Activated T-helper 9 cell treated with anti-CD3 and anti-CD28 coated beads, Interleukin-2, amount 50 U/mL, for 16 hours (primary cell): ENCODE data around the gene SIM2.

Experiments used
- DNase-seq: peaks from one replicate; pipeline ENCODE4 v3.0.0-alpha.2; 2020; ENCODE audit warnings: low read depth

SIM2 gene

GRCh38 chr21:36738489-36739126 is 39.7 kb downstream of the SIM2 start:
- no peak for DNase-seq

- no peak for DNase-seq
These were observed 42.6 kb downstream of the SIM2 start for GRCh38 chr21:36741506-36741905.

GRCh38 chr21:36743008-36743407 is 44.1 kb downstream of the SIM2 start:
- no peak for DNase-seq

GRCh38 chr21:36743446-36743845 is 44.5 kb downstream of the SIM2 start:
- no peak for DNase-seq

- no peak for DNase-seq
These were observed 45.3 kb downstream of the SIM2 start for GRCh38 chr21:36744190-36744559.

- DNase-seq: no peak
These were observed 45.8 kb downstream of the SIM2 start for GRCh38 chr21:36744560-36745231.

GRCh38 chr21:36745459-36745858 is 46.5 kb downstream of the SIM2 start:
- no peak for DNase-seq

- no peak for DNase-seq
These were observed 48.3 kb downstream of the SIM2 start for GRCh38 chr21:36747041-36747814.

GRCh38 chr21:36747815-36748383 is 49.0 kb downstream of the SIM2 start:
- DNase-seq: no peak

- no peak for DNase-seq
These were observed 51.1 kb downstream of the SIM2 start for GRCh38 chr21:36749935-36750575.

GRCh38 chr21:36750576-36750959 is 51.7 kb downstream of the SIM2 start:
- no peak for DNase-seq

- DNase-seq: no peak
These were observed 52.5 kb downstream of the SIM2 start for GRCh38 chr21:36751383-36751782.

GRCh38 chr21:36753556-36753955 is 54.6 kb downstream of the SIM2 start:
- no peak for DNase-seq

- no peak for DNase-seq
These were observed 55.5 kb downstream of the SIM2 start for GRCh38 chr21:36754241-36754898.

GRCh38 chr21:36756527-36756926 is 57.6 kb downstream of the SIM2 start:
- no peak for DNase-seq

- no peak for DNase-seq
These were observed 58.3 kb downstream of the SIM2 start for GRCh38 chr21:36757196-36757595.

- DNase-seq: no peak
These were observed 60.6 kb downstream of the SIM2 start for GRCh38 chr21:36759348-36760083.

- no peak for DNase-seq
These were observed 62.8 kb downstream of the SIM2 start for GRCh38 chr21:36761685-36762084.

- DNase-seq: no peak
These were observed 63.7 kb downstream of the SIM2 start for GRCh38 chr21:36762642-36763041.

- DNase-seq: no peak
These were observed 64.4 kb downstream of the SIM2 start for GRCh38 chr21:36763305-36763704.

- no peak for DNase-seq
These were observed 66.3 kb downstream of the SIM2 start for GRCh38 chr21:36765229-36765628.
